ENCODE data around the gene TMEM63A. TPM values are rescaled to one million over a fixed set of nuclear protein-coding genes. Genes with fewer than 3 reads are reported as not detected.

Gene TMEM63A
- total and polyA plus RNA-seq, 4 experiments from 2014 or later = 46.2 to 507 (median 278) TPM

DNA sequence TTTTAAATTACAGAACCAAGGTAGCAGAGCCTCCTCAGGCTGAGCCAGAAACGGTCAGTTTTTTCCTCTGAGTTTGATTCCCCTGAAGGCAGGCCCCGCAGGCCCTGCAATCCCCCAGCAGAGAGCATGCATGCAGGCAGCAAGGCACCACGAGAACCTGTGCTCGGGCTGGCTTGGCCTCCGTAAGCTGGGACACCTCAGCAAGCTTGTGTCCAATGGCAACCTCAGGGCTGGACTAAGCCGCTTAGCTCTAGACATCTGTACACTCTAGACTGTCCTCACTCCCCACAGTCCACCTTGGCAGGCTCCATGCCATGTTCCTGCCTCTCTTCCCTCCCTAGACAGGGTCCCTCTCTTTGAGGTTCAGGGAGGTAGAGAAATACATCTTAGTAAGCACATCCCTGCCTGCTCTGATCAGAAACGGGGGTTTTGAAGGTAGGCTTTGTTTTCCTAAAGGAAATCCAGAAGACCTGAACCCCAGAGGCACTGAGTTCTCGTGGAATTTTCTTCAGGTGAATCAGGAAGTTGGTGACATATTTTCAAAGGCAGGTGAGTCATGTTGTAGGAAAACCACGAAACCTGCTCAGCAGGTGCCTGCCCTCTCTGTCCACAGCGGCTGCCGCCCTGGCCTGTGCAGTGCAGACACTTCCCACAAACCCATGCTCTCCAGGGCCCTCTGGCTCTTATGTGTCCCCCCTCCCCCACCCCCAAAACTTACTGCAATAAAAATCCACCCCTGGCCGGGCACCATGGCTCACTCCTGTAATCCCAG lies 7.0 kb downstream of the TMEM63A start:
- H3K27ac ChIP-seq (ENCODE audit: low read depth, low read length) = peak overlapping the region; percentile 26

DNA sequence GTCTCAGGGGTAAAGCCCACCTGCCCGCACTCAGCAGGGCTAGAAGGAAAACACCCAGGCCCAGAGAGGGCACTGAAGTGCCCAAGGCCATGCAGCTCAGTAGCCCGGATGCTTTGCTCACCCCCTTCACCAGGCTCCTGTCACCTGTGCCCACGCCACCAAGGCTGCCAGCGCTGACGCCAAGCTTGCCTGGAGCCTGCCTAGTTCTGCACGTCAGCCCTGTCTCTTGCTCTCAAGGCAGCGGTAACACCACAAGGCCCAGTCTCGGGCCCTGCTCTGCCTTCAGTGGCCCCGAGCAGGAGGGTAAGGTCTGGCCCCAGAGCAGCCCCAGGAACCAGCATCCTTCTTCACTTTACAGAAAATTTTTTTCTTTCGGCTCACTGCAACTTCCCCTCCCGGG lies 7.7 kb downstream of the TMEM63A start:
- H3K27ac ChIP-seq (ENCODE audit: low read depth, low read length) = no peak overlapping the region
- no peaks in the 10 kb centered on the region for H3K27me3 Mint-ChIP-seq
- ChIA-PET POLR2A (ENCODE audit: partially characterized antibody) (interaction anchor here (0.7 to 17.9 kb wide), 4 partner anchors 7 to 125 kb away, joined by 3 to 730 read pairs (median 38); partner anchors contain the start of genes SRP9 and TMEM63A), CTCF (ENCODE audit: partially characterized antibody) (interaction anchor here (1.2 to 13.2 kb wide), 2 partner anchors 29 to 37 kb away, joined by 5 to 294 read pairs; no protein-coding TSS in a partner anchor)
- no peak overlapping the region for H3K4me3 Mint-ChIP-seq
- peaks cover 69% of the 10 kb centered on the region for H3K4me1 ChIP-seq (ENCODE audit: insufficient read depth, low read length)
- H3K27me3 ChIP-seq (ENCODE audit: insufficient read depth, low read length) = no peaks in the 10 kb centered on the region
- peaks cover 45 to 86% of the 10 kb centered on the region in 2 donors for H3K36me3 Mint-ChIP-seq
- intact Hi-C loops (cut with micrococcal nuclease) = no loop called here
- no peak for DNase-seq
- H3K36me3 ChIP-seq (ENCODE audit: insufficient read depth, low read length) = peaks cover 74% of the 10 kb centered on the region
- H3K4me1 Mint-ChIP-seq = peaks cover 45 to 86% (median 66%) of the 10 kb centered on the region in 4 donors
- H3K27ac Mint-ChIP-seq = peak overlapping the region in 4 of 7 donors; percentile 22 to 97 (median 44)
- no peaks in the 10 kb centered on the region for H3K9me3 Mint-ChIP-seq
- H3K4me3 ChIP-seq (ENCODE audit: low read length in 2 of 2) = no peak overlapping the region
- H3K9me3 ChIP-seq (ENCODE audit: control insufficient read depth in 1 of 2, low read length in 2 of 2) = no peaks in the 10 kb centered on the region

More for the DNA sequence above, 7.0 kb downstream of the TMEM63A start:
- Histone ChIP-seq H3K36me3 (ENCODE audit: insufficient read depth, low read length) (peaks cover 76% of the 10 kb centered on the region), H3K4me3 (ENCODE audit: low read length in 2 of 2) (no peak overlapping the region), H3K27me3 (ENCODE audit: insufficient read depth, low read length) (no peaks in the 10 kb centered on the region), H3K4me1 (ENCODE audit: insufficient read depth, low read length) (peaks cover 77% of the 10 kb centered on the region), H3K9me3 (ENCODE audit: control insufficient read depth in 1 of 2, low read length in 2 of 2) (no peaks in the 10 kb centered on the region)
- CTCF ChIA-PET (ENCODE audit: partially characterized antibody) = interaction anchor here (0.7 to 13.2 kb wide), 2 partner anchors 14 to 28 kb away, joined by 3 to 294 read pairs; no protein-coding TSS in a partner anchor
- POLR2A ChIA-PET (ENCODE audit: partially characterized antibody) = interaction anchor here (0.8 to 17.9 kb wide), 5 partner anchors 6 to 124 kb away, joined by 3 to 730 read pairs (median 16); partner anchors contain the start of genes SRP9 and TMEM63A
- H3K4me3 Mint-ChIP-seq = peak overlapping the region; percentile 4 to 63 (median 57)
- H3K9me3 Mint-ChIP-seq = no peaks in the 10 kb centered on the region
- H3K36me3 Mint-ChIP-seq = peaks cover 48 to 89% of the 10 kb centered on the region in 2 donors
- H3K27ac Mint-ChIP-seq = peak overlapping the region; percentile 79 to 97 (median 83)
- no peak for DNase-seq
- H3K27me3 Mint-ChIP-seq = no peaks in the 10 kb centered on the region
- intact Hi-C loops (cut with micrococcal nuclease) = no loop called here
- H3K4me1 Mint-ChIP-seq = peaks cover 52 to 93% (median 73%) of the 10 kb centered on the region in 4 donors

DNA sequence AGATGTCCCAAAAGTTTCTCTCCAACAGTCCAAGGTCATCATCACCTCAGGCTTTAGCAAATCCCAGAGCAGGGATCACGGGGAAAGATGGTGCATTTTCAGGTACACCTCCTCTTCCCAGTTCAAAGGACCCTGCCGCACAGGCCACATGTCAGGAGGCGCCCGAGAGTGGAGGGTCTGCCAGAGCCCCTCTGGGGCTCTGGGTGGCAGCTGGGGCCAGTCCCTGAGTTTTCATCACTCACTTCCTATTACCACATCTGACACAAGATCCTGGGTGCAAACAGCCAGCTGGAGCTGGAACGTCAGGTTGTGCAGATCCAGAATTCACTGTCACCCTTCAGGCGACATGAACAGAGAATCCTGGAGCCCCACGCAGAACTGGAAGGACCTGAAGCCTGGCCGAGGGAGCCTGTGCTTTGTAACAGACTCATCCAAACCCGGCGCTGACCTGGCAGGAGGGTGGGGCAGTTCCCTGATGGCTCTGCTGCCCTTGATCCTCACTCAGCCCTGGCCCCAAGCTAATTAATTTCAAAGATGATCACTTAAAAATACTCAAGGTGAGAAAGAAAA lies 8.8 kb downstream of the TMEM63A start:
- DNase-seq = no peak
- no peaks in the 10 kb centered on the region for H3K27me3 ChIP-seq (ENCODE audit: insufficient read depth, low read length)
- intact Hi-C loops (cut with micrococcal nuclease) = no loop called here
- Mint-ChIP-seq H3K4me1 (peaks cover 38 to 83% (median 62%) of the 10 kb centered on the region in 4 donors), H3K4me3 (peak overlapping the region in 1 of 8 donors; percentile 3), H3K36me3 (peaks cover 41 to 86% of the 10 kb centered on the region in 2 donors), H3K27me3 (no peaks in the 10 kb centered on the region), H3K27ac (peak overlapping the region in 6 of 7 donors; percentile 42 to 88 (median 78)), H3K9me3 (no peaks in the 10 kb centered on the region)
- peaks cover 72% of the 10 kb centered on the region for H3K36me3 ChIP-seq (ENCODE audit: insufficient read depth, low read length)
- CTCF ChIA-PET (ENCODE audit: partially characterized antibody) = interaction anchor here (0.8 to 1.2 kb wide), 3 partner anchors 24 to 38 kb away, joined by 3 to 5 read pairs (median 4); no protein-coding TSS in a partner anchor
- H3K4me1 ChIP-seq (ENCODE audit: insufficient read depth, low read length) = peaks cover 67% of the 10 kb centered on the region
- POLR2A ChIA-PET (ENCODE audit: partially characterized antibody) = interaction anchor here (1.2 to 17.9 kb wide), 3 partner anchors 8 to 51 kb away, joined by 4 to 730 read pairs (median 71); partner anchors contain the start of genes PYCR2 and TMEM63A
- no peak overlapping the region for H3K27ac ChIP-seq (ENCODE audit: low read depth, low read length)
- H3K4me3 ChIP-seq (ENCODE audit: low read length in 2 of 2) = no peak overlapping the region
- no peaks in the 10 kb centered on the region for H3K9me3 ChIP-seq (ENCODE audit: control insufficient read depth in 1 of 2, low read length in 2 of 2)

DNA sequence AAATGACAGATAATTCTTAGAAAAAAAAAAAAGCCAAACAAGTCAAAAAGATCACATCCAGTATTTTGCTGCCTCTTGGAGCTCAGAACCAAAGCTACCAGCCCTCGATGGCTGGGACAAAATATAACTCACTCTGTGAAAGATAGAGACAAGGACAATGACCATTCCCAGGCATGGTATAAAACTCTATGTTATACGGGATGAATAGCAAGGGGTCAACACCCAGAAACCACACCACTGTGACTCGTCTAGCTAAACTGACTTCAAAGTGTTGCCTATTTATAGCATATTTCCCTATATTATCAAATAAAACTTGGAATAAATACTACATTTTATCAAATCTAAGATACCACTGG lies 10.1 kb downstream of the TMEM63A start:
- Mint-ChIP-seq H3K36me3 (peaks cover 44 to 85% of the 10 kb centered on the region in 2 donors), H3K27me3 (no peaks in the 10 kb centered on the region), H3K9me3 (no peaks in the 10 kb centered on the region), H3K4me1 (peaks cover 39 to 83% (median 62%) of the 10 kb centered on the region in 4 donors), H3K4me3 (peak overlapping the region in 7 of 8 donors; percentile 5 to 72 (median 48)), H3K27ac (peak overlapping the region; percentile 2 to 85 (median 65))
- intact Hi-C loops (cut with micrococcal nuclease) = no loop called here
- Histone ChIP-seq H3K4me3 (ENCODE audit: low read length in 2 of 2) (no peak overlapping the region), H3K36me3 (ENCODE audit: insufficient read depth, low read length) (peaks cover 69% of the 10 kb centered on the region), H3K4me1 (ENCODE audit: insufficient read depth, low read length) (peaks cover 65% of the 10 kb centered on the region), H3K9me3 (ENCODE audit: control insufficient read depth in 1 of 2, low read length in 2 of 2) (no peaks in the 10 kb centered on the region), H3K27ac (ENCODE audit: low read depth, low read length) (no peak overlapping the region), H3K27me3 (ENCODE audit: insufficient read depth, low read length) (no peaks in the 10 kb centered on the region)
- POLR2A ChIA-PET (ENCODE audit: partially characterized antibody) = interaction anchor here (0.6 to 17.9 kb wide), 6 partner anchors 10 to 308 kb away, joined by 3 to 730 read pairs (median 11); partner anchors contain the start of genes PYCR2, SRP9 and TMEM63A
- CTCF ChIA-PET (ENCODE audit: partially characterized antibody) = interaction anchor here (1.2 to 3.3 kb wide), 3 partner anchors 10 to 39 kb away, joined by 3 to 22 read pairs (median 13); partner anchors contain the start of gene TMEM63A
- DNase-seq = no peak

DNA sequence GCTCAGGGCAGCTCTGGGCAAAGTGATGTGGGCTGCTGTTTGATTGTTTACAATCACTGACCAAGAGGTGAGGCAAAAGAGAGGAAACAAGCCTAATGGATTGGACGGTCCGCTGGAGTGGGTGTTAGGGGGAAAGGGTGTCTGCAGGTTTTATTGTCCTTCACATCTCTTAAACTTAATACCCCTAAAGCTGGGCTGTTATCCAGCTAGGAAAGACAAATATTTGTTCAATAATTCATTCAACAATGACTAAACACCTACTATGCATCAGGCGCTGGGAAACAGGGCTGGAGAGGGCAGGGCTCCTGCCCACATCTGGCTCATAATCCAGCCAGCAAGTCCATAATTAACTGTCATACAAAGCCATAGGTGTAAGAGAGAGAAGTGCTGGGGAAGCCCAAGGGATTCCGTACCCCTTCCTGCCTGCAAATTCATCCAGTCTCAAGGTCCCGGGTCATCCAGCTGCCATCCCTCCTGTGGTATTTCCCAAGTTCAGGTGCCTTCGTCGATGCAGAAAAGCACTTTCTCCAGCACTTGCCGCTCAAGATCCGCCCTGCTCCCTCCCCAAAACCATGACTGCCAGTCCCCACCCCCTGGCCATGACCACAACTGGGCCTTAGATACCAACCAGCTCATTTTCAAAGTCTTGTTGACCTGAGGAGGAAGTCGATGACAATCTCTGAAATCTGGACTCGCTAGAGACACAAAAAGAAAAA lies 10.7 kb downstream of the TMEM63A start:
- CTCF ChIA-PET (ENCODE audit: partially characterized antibody) = interaction anchor here (1.2 to 3.3 kb wide), 3 partner anchors 10 to 39 kb away, joined by 3 to 22 read pairs (median 13); partner anchors contain the start of gene TMEM63A
- Mint-ChIP-seq H3K36me3 (peaks cover 47 to 87% of the 10 kb centered on the region in 2 donors), H3K9me3 (no peaks in the 10 kb centered on the region), H3K27me3 (no peaks in the 10 kb centered on the region), H3K4me3 (peak overlapping the region; percentile 5 to 72 (median 51)), H3K4me1 (peaks cover 41 to 83% (median 63%) of the 10 kb centered on the region in 4 donors), H3K27ac (peak overlapping the region; percentile 2 to 85 (median 65))
- POLR2A ChIA-PET (ENCODE audit: partially characterized antibody) = interaction anchor here (1.0 to 17.9 kb wide), 8 partner anchors 10 to 444 kb away, joined by 3 to 730 read pairs (median 8); partner anchors contain the start of genes LBR, PYCR2, SRP9 and TMEM63A
- intact Hi-C loops (cut with micrococcal nuclease) = no loop called here
- peaks cover 65% of the 10 kb centered on the region for H3K4me1 ChIP-seq (ENCODE audit: insufficient read depth, low read length)
- H3K27ac ChIP-seq (ENCODE audit: low read depth, low read length) = no peak overlapping the region
- no peak for DNase-seq
- H3K36me3 ChIP-seq (ENCODE audit: insufficient read depth, low read length) = peaks cover 71% of the 10 kb centered on the region
- H3K4me3 ChIP-seq (ENCODE audit: low read length in 2 of 2) = no peak overlapping the region
- H3K27me3 ChIP-seq (ENCODE audit: insufficient read depth, low read length) = no peaks in the 10 kb centered on the region
- no peaks in the 10 kb centered on the region for H3K9me3 ChIP-seq (ENCODE audit: control insufficient read depth in 1 of 2, low read length in 2 of 2)

DNA sequence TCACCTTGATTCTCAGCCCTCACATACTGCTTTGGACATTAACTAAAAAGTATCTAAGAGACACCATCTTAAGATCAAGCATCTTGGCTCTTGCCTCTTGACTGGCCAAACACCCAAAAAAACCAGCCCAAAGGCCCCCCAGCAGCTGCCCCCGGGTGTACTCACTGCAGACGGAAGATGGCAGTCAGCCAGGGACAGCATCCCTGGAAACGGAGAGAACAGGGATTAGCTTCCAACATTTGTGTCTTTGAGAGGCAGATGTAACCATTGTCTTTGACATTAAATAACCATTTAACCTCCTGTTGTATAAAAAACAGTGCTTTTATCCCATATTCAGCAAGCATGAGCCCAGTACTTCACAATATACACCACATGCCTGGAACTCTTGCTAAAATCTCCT lies 11.3 kb downstream of the TMEM63A start:
- DNase-seq = no peak

More for the DNA sequence above, 11.3 kb downstream of the TMEM63A start:
- Mint-ChIP-seq H3K36me3 (peaks cover 53 to 87% of the 10 kb centered on the region in 2 donors), H3K4me1 (peaks cover 41 to 83% (median 64%) of the 10 kb centered on the region in 4 donors), H3K27me3 (no peaks in the 10 kb centered on the region), H3K4me3 (peak overlapping the region in 1 of 8 donors; percentile 7), H3K27ac (peak overlapping the region; percentile 17 to 84 (median 52)), H3K9me3 (no peaks in the 10 kb centered on the region)
- intact Hi-C loops (cut with micrococcal nuclease) = no loop called here
- Histone ChIP-seq H3K27ac (ENCODE audit: low read depth, low read length) (no peak overlapping the region), H3K36me3 (ENCODE audit: insufficient read depth, low read length) (peaks cover 77% of the 10 kb centered on the region), H3K27me3 (ENCODE audit: insufficient read depth, low read length) (no peaks in the 10 kb centered on the region), H3K4me3 (ENCODE audit: low read length in 2 of 2) (no peak overlapping the region), H3K9me3 (ENCODE audit: control insufficient read depth in 1 of 2, low read length in 2 of 2) (no peaks in the 10 kb centered on the region), H3K4me1 (ENCODE audit: insufficient read depth, low read length) (peaks cover 65% of the 10 kb centered on the region)
- ChIA-PET POLR2A (ENCODE audit: partially characterized antibody) (interaction anchor here (1.0 to 17.9 kb wide), 8 partner anchors 10 to 443 kb away, joined by 3 to 730 read pairs (median 8); partner anchors contain the start of genes LBR, PYCR2, SRP9 and TMEM63A), CTCF (ENCODE audit: partially characterized antibody) (interaction anchor here (1.2 to 3.3 kb wide), 3 partner anchors 11 to 40 kb away, joined by 3 to 22 read pairs (median 13); partner anchors contain the start of gene TMEM63A)

All from CD4-positive, alpha-beta memory T cell (primary cell).